HG02981 (cell line): ENCODE results near the gene ERICH4.
"Not testable (repeated sequence)": the region's sequence is repeated elsewhere in the genome, so short reads cannot be mapped to it uniquely, and the experiment has no call there.

Source experiments
- ATAC-seq: cut with Tn5 transposase; IDR thresholded peaks from one replicate; pipeline ENCODE4 v1.9.1; 2021; ENCODE audit warnings: mild to moderate bottlenecking, moderate library complexity; ENCODE audit not compliant: unreplicated experiment

ERICH4 gene

DNA sequence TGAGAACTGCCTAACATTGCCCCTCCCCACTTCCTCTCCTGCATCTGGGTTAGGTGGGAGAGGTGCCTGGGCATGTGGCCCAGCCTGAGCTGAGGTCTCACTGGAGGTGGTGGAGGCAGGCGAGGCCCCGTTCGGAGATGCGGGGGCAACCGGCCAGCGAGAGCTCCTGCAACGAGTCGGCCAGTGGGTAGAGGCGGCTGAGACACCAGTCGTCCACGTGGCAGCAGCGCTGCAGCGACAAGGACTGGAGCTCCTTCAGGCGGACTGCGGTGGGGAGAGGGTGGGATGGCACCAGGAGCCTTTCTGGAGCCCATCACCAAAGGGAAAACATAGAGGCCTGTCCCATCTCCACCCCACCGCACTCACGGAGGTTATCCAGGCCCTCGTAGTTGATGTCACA is 9.8 kb upstream of the ERICH4 start:
- no peak for ATAC-seq

GRCh38 chr19:41434450-41434849 is 8.5 kb upstream of the ERICH4 start:
- no peak for ATAC-seq

DNA sequence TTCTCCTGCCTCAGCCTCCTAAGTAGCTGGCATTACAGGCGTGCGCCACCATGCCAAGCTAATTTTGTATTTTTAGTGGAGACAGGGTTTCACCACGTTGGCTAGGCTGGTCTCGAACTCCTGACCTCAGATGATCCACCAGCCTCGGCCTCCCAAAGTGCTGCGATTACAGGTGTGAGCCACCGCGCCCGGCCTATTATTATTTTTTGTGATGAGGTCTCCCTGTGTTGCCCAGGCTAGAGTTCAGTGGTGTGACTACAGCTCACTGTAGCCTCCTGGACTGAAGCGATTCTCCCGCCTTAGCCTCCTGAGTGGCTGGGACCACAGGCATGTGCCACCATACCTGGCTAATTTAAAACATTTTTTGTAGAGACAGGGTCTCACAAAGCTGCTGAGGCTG is 7.6 kb upstream of the ERICH4 start:
- ATAC-seq, result not testable (repeated sequence)

GRCh38 chr19:41435936-41436673 is 6.9 kb upstream of the ERICH4 start:
- no peak for ATAC-seq

- ATAC-seq, result no peak
Measured at GRCh38 chr19:41436674-41436951, 6.3 kb upstream of the ERICH4 start.

DNA sequence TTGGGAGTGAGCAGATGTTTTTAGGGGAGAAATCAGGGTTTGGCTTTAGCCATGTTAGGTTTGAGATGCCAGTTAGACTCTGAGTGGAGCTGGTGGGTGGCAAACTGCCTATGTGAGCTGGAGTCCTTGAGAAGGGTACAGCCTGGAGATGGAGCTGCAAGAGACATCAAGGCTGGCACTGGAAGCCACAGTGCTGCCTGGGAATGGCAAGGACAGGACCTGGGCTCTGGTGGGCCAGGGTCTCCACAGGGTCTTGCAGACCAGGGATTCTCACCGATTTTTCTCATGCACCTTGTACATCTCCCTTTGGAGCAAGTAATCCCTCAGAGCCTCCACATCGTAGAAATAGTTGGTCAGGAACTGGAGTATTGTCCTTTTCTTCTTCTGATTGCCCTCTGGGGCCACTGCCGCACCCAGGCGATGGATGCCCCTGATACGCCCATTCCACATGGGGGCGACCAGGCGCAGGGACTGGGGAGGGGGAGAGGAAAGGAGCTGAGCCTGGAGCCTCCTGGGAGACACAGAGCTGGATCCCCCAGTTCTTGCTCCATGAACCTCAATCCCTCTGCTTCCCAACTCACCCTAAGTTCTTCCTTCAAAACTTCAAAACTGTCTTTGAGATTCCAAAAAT is 4.9 kb upstream of the ERICH4 start:
- no peak for ATAC-seq

DNA sequence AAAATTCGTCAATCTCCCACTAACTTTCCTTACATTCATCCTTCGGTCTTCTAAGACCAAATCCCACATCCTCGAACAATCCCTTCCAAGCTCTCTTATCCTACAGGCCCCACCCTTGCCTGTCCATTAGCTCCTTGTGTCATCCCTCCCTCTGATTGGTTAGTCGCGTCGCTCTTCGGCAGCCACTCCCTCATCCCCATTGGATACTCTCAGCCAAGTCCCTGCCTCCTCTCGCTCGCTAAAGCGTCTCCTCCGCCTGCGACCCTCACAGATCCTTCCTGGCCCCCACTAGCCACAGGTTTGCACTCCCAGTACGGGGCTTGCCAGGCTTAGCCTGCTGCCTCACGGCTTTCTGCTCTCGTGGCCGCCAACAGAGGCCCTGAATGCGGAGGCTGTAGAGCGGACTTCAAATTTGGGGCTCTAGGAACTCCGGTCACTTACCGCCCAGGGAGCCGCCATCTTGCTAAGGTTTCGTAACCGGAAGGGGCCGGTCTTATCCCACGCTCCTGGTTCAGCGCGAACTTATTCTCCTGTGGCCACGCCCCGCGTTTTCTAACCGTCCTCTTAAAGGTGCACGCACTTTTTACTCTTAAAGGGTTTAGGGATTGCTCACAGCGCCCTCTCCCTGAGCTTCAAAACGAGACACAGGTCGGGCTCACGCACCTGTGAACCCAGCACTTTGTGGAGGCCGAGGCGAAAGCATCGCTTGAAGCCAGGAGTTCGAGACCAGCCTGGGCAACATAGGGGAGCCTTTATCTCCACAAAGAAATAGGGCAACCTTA is 3.3 kb upstream of the ERICH4 start, which contains the start of gene DMAC2:
DMAC2 (minus strand) TSS at position 472 of the 782 bp plus-strand sequence; CDS start at position 459, 13 bp downstream.
- peak; percentile 84 for ATAC-seq

GRCh38 chr19:41441321-41441945 is 1.5 kb upstream of the ERICH4 start:
- no peak for ATAC-seq

GRCh38 chr19:41443813-41444455 is 978 bp downstream of the ERICH4 start:
- no peak for ATAC-seq

GRCh38 chr19:41445575-41445974 is 2.6 kb downstream of the ERICH4 start:
- no peak for ATAC-seq

DNA sequence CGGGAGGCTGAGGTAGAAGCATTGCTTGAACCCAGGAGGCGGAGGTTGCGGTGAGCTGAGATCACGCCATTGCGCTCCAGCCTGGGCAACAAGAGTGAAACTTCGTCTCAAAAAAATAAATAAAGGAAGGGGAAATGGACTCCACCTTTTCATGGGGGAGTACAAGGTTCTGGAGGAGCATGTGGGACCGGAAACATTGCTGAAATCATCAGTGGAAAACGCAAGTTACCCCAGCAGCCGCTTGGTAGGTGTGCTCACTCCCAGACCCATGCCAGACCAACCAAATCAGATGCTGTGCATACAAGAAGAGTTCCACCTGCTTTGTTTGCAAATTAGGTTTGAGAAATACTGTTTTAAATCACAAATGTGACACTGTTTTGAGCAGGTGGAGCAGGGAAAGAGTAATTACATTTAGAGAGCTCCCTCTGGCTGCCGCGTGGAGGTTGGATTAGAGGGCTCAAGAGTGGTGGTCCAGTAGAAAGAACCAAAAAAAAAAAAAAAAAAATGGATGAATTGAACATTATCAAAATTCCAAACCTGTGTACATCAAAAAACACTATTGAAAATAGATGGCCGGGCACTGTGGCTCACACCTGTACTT is 4.9 kb downstream of the ERICH4 start:
- ATAC-seq, result no peak

DNA sequence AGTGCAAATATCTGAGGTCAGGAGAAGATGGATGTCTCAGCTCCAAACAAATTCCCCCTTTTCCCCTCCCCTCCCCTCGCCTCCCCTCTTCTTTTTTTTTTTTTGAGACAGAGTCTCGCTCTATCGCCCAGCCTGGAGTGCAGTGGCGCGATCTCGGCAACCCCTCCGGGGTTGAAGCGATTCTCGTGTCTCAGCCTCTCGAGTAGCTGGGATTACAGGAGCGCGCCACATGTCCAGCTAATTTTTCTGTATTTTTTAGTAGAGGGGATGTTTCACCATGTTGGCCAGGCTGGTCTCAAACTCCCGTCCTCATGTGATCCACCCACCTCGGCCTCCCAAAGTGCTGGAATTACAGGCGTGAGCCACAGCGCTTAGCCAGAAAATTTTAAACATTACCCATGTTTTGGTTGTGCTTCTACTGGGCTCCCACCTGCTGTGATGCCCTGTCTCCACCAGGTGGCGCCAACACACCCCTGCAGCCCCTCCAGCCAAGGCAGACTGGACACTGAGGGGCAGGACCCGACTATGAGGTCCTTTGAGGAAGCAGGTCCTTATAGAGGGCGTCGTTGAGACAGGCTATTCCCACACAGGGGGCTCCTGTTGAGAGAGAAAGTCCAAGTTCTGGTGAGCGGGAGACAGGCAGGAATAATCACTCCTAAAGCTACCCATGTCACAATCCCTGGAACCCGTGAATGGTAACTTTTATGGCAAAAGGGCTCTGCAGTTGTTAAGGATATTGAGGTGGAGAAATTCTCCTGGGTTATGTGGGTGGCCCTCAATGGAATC is 6.3 kb downstream of the ERICH4 start:
- ATAC-seq, result peak; percentile 51

GRCh38 chr19:41449865-41450178 is 6.9 kb downstream of the ERICH4 start:
- no peak for ATAC-seq

DNA sequence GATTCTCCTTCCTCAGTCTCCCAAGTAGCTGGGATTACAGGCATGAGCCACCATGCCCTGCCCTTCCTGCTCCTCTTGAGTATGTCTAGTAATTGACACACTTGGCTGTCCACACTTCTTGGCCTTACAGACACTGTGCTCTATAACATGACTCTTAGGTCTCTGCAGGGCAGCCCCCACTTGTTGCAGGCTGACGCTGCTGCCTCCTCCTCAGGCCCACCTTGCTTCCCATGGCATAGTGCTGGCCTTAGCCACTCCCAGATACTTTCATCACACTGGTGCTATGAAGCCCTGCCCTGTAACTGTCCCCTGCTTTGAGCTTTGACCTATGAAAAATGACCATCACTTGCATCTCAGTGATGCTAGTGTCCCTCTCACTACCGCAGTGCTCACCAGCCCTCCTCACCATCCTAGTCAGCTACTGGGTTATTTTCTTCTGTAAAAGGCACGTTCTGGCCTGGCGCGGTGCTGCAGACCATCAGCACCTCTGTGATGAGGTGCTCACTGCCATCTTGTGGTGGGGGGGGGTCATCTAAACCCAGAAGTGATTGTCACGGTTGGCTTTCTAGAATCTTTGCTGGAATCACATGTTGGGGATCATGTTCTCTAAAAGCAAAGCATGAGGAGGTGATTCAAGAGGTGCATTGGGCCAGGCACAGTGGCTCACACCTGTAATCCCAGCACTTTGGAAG is 9.8 kb downstream of the ERICH4 start:
- ATAC-seq, result no peak

DNA sequence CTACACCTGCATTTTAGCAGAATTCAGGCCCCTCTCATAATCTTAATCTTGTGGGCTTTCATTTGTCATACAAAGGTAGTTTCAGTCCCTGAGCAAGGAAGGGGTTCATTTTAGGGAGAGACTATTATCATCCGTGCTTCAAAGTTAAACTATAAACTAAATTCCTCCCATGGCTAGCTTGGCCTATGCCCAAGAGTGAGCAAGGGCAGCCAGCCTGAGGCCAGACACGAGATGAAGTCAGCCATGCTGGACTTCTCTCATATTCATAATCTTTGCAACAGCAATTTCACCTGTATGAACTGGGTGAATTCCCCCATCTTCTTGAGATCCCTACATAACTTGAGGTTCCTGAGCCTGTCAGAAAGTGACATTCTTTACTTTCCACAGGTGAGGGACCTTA is 13.0 kb downstream of the ERICH4 start:
- ATAC-seq, result no peak

GRCh38 chr19:41456342-41456918 is 13.5 kb downstream of the ERICH4 start:
- no peak for ATAC-seq

- peak; percentile 86 for ATAC-seq
Measured at GRCh38 chr19:41457241-41457640, 14.3 kb downstream of the ERICH4 start.

DNA sequence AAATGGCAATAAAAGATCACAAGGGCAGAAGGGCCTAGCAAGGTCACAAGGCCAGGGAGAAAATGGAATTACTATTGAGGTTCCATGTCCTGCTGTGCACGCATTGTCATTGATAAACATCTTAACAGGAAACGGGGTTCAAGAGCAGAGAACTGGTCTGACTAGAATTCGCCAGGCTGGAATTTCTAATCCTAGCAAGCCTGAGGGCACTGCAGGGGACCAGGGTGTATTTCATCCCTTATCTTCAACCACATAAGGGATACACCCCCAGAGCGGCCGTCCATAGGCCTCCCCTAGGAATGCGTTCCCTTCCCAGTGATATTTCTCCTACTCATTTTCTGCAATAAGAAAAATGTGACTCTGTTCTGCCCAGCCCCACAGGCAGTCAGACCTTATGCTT is 19.5 kb downstream of the ERICH4 start:
- no peak for ATAC-seq
